ENCODE data around the gene CD83. TPM values are rescaled to one million over a fixed set of nuclear protein-coding genes. Genes with fewer than 3 reads are reported as not detected.

CD83 gene
- total RNA-seq, 4 donors from 2014 or later = 4.9 to 20.4 (median 12.4) TPM

DNA sequence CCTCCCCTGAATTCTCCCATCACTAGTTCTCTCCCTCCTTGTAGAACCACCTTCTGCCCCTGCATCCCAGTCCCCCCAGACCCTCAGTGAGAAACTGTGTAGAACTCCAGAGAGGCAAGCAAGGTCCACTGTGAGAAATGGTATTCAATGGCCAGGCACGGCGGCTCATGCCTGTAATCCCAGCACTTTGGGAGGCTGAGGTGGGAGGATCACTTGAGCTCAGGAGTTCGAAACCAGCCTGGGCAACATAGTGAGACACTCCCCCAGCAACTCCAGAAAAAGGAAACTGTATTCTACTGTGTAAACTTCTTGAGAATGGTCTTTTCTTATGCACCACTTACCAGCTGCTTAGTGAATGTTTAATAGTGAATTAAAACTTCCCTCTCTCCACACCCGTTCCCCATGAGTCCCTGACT is 8.2 kb upstream of the CD83 start:
- ATAC-seq (ENCODE audit: low FRiP score) (no peak), DNase-seq (ENCODE audit: low spot score) (no peak)
- TF ChIP-seq, protein P1, sequence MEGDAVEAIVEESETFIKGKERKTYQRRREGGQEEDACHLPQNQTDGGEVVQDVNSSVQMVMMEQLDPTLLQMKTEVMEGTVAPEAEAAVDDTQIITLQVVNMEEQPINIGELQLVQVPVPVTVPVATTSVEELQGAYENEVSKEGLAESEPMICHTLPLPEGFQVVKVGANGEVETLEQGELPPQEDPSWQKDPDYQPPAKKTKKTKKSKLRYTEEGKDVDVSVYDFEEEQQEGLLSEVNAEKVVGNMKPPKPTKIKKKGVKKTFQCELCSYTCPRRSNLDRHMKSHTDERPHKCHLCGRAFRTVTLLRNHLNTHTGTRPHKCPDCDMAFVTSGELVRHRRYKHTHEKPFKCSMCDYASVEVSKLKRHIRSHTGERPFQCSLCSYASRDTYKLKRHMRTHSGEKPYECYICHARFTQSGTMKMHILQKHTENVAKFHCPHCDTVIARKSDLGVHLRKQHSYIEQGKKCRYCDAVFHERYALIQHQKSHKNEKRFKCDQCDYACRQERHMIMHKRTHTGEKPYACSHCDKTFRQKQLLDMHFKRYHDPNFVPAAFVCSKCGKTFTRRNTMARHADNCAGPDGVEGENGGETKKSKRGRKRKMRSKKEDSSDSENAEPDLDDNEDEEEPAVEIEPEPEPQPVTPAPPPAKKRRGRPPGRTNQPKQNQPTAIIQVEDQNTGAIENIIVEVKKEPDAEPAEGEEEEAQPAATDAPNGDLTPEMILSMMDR (IDR thresholded peaks at IDR 0.05) = no peak

DNA sequence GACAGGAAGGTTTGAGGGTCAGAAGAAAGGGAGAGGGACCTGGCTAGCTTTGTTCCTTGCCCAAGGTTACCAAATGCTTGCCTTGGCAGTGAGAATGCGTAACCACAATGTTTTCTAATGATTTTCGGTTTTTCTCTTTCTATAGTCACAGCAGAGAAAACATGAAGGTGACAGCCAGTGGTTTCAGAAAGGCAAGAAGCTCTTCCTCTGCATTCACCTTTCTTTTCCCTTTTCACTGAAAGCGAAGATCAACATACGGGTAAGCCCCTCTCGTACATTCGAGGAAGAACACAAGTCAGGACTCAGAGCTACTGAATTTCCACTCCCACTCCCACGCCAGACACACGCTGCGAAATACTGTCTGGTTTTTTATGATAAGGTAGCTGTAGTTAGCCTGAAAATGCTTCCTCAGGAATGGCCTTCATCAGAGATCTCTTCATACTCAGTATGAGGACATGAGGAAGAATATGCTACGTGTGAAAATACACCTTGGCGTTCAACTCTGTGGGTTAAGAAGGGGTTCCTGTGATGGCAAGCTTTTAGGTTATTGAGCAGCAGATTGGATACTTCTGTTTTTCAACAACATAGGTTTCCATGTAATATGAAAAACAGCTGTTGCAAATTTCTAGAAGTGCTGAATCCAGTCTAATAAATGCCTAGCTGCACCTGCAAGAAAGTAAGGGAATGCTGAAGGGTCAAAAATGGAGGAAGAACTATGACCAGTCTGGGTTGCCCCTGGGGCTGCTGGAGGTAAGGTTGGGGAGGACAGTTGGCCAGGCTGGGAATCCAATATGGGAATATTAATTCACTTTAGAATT is 7.4 kb upstream of the CD83 start:
- TF ChIP-seq, protein P1 (IDR thresholded peaks at IDR 0.05) = no peak
- ATAC-seq (ENCODE audit: low FRiP score) (no peak), DNase-seq (ENCODE audit: low spot score) (no peak)

DNA sequence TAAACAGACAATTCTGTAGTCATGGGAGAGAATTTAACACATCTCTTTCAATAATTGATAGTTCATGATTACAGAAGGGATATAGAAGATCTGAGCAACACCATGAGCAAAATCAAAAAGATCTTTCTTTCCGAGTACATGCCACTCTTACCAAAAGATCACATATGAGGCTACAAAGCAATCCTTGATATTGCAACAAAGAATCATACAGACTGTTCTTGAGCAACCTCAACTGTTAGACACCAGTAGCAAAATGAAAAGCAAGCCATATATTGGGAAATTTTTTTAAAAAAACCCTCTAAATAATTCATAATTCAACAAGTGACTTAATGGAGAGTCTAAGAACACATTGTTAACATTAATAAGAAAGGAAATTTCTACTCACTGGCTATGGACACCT is 3.6 kb upstream of the CD83 start:
- DNase-seq (ENCODE audit: low spot score) = no peak
- TF ChIP-seq, protein P1 (IDR thresholded peaks at IDR 0.05) = no peak
- no peak for ATAC-seq (ENCODE audit: low FRiP score)

DNA sequence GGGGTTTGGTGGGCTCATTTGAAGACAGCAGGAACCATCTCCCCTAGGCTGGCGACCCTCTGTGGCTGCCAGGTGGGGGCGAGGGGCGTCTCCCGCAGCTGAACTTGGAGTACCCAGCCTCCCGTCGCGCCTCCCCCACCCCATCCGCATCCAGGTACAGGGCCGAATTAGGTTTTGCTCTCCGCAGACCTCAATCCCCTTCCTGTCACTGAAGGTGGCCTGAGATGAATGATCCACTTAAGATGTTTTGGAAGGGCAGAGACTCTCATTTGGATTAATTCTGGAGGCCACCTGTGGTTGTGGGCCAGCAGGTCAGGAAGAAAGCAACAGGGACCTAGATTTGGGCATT is 493 bp downstream of the CD83 start:
- DNase-seq (ENCODE audit: low spot score) (no peak), ATAC-seq (ENCODE audit: low FRiP score) (no peak)
- TF ChIP-seq, protein P1 (IDR thresholded peaks at IDR 0.05) = no peak

DNA sequence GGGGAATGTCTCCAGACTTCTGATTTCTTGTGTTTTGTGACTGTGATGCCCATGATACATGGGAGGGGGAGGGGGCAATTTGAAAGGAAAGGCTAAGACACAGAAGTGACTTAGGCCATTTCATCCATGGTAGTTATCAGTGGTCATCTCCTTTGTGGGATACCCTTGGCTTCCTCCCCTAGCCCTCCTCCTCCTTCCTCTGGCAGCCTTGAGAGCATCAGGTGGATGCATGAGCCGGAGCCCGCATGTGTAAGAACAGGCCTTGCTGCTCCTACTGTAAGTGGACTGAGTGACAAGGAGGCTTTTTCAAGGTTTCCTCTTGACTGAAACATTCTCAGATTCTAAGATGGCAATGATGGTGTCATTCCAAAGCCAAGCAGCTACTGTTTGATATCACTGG is 874 bp downstream of the CD83 start:
- DNase-seq (ENCODE audit: low spot score) = no peak
- ATAC-seq (ENCODE audit: low FRiP score) = no peak
- TF ChIP-seq, protein P1 (IDR thresholded peaks at IDR 0.05) = no peak

DNA sequence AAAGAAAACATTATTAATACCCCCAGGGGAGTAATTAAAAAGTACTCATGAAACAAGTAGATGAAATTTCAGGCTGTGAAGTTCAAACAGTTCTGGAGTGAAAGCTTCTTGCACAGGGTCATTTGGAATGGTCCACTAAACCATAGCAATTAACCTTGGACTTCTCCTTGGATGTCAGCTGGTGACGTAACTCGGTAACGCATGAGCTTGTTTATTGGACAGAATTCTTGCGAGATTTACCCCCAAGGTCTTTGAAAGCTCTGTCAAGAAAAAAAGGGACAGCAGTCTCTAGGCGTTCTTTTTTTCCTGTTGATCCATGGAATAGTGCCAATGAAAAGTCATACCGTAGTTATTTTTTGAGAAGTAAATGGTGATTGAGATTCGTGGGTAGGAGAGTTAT is 2.2 kb downstream of the CD83 start:
- TF ChIP-seq, protein P1 (IDR thresholded peaks at IDR 0.05) = no peak
- ATAC-seq (ENCODE audit: low FRiP score) = no peak
- no peak for DNase-seq (ENCODE audit: low spot score)

DNA sequence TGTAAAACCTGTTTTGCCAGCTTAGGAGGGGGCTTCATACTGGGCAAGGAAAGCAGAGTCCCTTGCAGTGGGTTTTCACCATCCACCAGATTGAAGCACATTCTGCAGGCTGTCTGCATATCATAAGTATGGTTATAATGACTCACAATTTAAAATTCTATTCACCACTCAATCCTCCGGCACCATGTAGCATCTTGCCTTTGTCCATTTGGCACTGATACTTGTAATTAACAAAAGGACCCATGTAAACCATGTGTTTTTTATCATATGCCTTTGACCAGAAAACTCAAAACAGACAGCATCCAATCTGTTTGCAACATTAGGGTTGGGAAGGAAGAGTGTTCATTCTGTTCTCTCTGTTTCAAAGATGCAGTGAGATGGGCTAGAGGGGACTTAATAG is 3.0 kb downstream of the CD83 start:
- DNase-seq (ENCODE audit: low spot score) (no peak), ATAC-seq (ENCODE audit: low FRiP score) (no peak)
- TF ChIP-seq, protein P1 (IDR thresholded peaks at IDR 0.05) = no peak

Data from omental fat pad (tissue), 4 donors.